ENCODE results near the gene PLAAT2.
A peak's percentile ranks its signal among the peaks of the same experiment; 100 is the strongest.
"Not testable (repeated sequence)": the region's sequence is repeated elsewhere in the genome, so short reads cannot be mapped to it uniquely, and the experiment has no call there.

The PLAAT2 gene

GRCh38 chr11:63549411-63549810 lies 13.8 kb downstream of the PLAAT2 start:
- DNase-seq (ENCODE audit: low read depth in 2 of 2) = no peak

DNA sequence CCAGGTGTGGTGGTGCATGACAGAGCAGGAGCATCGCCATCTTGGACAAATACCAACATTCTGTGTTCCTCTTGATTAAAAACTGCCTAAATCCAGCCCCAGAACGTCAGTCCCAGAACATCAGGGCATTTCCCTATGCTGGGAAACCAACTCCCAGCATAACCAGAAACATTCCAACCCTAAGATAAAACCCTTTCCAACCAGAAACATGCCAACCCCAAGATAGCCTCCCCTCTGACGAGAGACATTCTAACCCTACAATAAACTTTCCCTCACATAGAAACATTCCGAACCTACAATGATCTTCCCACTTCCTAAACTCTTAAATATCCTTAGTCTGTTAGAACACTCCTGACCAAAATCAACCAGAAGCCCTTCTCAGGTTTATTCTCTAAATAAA lies 15.0 kb downstream of the PLAAT2 start:
- no peak for DNase-seq (ENCODE audit: low read depth in 2 of 2)

GRCh38 chr11:63547061-63547460 lies 16.1 kb downstream of the PLAAT2 start:
- no peak for DNase-seq (ENCODE audit: low read depth in 2 of 2)

- no peak for DNase-seq (ENCODE audit: low read depth in 2 of 2)
Measured at GRCh38 chr11:63543711-63544110, 19.5 kb downstream of the PLAAT2 start.

- DNase-seq (ENCODE audit: low read depth in 2 of 2) = not testable (repeated sequence)
Measured at GRCh38 chr11:63542506-63542905, 20.7 kb downstream of the PLAAT2 start.

DNA sequence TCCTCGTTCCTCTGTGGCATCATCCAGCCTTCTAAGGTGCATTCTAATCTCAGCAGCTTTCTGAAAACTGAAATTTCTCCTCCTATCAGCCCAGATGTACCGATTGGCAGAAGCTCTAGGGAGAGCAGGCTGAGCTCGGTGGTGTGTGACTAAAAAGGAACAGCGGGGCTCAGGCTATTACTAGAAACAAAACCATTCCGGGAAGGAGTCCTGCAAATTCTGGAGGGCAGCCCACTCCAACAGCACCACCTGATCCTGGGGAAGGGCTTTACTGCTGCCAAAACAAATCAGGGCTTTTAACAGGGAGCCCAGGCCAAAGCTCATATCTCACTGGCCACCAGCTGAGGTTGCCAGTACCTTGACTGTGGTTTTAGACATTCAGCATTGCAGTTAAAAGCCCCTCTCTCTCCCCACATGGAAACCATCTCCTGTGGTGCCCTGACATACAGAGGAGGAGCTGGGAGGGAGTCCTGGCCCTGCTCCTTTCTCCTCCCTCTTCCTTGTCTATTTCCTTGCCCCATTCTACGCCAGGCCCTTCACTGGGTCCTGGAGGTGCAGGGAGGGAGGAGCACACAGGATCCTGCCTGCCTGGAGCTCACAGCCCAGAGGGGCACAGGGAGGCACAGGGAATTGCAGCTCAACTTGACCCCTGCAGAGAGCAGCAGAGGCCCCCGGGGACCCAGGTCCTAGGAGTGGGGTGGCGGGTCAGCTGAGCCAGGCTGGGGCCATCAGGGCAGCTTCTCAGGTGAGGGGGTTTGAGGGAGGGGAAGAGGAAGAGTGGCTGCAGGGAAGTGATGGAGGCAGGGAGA lies 25.7 kb downstream of the PLAAT2 start:
- DNase-seq (ENCODE audit: low read depth in 2 of 2) = no peak

GRCh38 chr11:63536669-63537292 lies 26.4 kb downstream of the PLAAT2 start, which contains the start of gene PLAAT4:
Gene PLAAT4, plus strand, starts transcription at chr11:63536808. Its CDS starts 61 bp downstream, at chr11:63536869.
- no peak for DNase-seq (ENCODE audit: low read depth in 2 of 2)

DNA sequence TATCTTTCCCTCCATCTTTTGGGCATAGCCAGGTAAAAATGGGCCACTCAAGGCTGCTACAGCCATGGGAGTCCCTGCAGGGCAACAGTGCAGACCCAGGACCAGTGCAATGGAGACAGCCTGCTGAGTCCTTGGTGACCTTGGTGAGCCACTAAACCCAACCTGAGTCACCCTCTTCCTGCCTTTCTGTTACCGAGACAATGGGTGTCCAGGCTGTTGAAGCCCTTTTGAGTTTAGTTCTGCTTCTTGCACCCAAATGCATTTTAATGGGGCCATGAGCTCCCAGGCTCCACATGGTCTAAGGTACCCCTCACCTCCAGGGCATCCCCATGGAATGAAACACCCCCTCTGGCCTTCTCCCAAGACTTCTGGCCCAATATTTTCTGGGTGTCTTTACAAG lies 27.4 kb downstream of the PLAAT2 start:
- peak in 1 of 2 donors; percentile 26 for DNase-seq (ENCODE audit: low read depth in 2 of 2)

GRCh38 chr11:63534895-63535461 lies 28.2 kb downstream of the PLAAT2 start:
- no peak for DNase-seq (ENCODE audit: low read depth in 2 of 2)

DNA sequence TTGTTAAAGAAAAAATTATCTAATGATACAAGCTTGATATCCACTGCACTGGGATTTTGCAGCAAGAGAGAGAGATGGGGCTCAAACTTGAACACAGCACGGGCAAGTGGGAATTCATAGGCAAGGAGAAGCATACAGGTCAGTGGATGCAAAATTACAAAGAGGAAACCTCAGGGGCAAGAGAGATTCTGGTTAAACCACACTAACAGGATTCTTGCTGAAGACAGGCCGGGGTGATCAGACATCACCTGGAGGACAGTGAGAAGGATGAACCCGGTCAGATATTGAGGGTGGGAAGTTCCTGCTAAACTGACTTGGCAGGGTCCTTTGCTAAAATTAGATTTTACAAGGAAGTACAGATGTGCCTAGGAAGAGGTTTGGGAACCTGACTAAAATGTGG lies 29.1 kb downstream of the PLAAT2 start:
- no peak for DNase-seq (ENCODE audit: low read depth in 2 of 2)

DNA sequence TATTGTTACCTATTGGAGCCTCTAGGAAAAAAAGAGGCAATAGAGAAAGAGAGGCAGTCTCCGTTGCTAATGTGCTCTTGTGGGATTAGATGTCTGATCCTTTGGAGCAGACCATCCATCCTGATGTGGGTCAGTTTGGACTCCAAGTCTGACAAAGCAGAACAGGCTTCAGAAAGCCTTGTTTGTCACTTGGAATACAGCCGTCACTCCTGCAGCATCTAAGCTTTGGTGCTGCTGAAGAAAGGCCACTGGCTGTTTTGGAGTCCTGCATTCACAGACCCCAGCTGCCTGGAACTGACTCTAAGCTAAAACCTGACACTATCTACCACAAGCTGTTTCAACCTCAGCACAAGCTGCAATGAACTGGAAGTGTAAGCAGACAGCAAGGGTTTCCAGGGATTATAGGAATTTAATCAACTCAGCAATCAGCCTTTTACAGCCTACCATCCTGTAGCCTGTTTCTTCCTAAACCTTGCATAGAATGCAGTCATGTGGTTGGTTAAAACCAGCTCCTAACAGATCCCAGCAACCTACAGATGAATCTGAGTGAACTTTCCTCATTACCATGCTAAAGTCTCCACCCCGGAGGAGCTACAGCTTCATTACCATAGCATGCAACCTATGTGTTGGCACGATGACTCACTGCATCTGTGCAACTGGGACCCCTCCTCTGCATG lies 30.2 kb downstream of the PLAAT2 start:
- no peak for DNase-seq (ENCODE audit: low read depth in 2 of 2)

- no peak for DNase-seq (ENCODE audit: low read depth in 2 of 2)
Measured at GRCh38 chr11:63532117-63532516, 31.1 kb downstream of the PLAAT2 start.

DNA sequence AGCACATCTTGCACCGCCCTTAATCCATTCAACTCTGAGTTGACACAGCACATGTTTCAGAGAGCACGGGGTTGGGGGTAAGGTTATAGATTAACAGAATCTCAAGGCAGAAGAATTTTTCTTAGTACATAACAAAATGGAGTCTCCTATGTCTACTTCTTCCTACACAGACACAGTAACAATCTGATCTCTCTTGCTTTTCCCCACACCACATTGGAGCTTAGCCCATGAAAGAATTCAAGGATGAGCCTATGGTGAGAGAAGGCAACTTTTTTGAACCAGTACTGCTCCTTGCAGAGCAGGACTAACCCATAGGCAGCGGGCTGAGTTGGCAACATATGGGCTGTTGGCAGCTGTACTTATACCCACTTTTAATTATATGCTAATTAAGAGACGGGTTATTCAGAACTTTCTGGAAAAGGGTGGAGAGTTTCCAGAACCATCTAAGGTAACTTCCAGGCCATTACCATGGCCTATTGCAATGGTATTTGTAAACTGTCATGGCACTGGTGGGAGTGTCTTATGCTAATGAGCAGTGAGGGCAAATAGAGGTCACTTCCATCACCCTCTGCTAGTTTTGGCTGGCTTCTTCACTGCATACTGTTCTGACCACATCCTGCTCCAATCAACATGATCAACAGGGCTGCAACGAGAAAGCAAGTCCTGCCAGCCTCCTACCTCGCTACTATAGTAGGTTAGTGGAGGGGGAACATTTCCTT lies 31.9 kb downstream of the PLAAT2 start:
- DNase-seq (ENCODE audit: low read depth in 2 of 2) = peak in 1 of 2 donors; percentile 57

DNA sequence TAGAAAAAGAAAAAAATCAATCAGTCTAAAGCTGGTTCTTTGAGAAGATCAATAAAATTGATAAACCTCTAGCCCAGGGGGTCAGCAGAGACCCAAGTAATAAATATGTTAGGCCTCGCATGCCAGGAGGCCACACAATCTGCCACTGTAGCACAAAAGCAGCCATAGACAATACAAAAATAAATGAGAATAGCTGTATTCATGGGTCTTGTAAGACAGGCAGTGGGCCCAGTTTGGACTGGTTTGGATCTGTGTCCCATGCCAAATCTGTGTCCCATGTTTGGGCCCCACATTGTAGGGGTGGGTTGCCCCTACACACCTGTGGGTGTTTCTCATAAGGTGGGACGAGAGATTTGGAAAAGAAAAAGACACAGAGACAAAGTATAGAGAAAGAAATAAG lies 33.2 kb downstream of the PLAAT2 start:
- DNase-seq (ENCODE audit: low read depth in 2 of 2) = no peak

DNA sequence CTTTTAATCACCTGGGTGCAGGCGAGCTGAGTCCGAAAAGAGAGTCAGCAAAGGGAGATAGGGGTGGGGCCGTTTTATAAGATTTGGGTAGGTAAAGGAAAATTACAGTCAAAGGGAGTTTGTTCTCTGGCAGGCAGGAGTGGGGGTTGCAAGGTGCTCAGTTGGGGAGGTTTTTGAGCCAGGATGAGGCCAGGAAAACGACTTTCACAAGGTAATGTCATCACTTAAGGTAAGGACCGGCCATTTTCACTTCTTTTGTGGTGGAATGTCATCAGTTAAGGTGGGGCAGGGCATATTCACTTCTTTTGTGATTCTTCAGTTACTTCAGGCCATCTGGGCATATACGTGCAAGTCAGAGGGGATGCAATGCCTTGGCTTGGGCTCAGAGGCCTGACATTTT lies 33.8 kb downstream of the PLAAT2 start:
- not testable (repeated sequence) for DNase-seq (ENCODE audit: low read depth in 2 of 2)

DNA sequence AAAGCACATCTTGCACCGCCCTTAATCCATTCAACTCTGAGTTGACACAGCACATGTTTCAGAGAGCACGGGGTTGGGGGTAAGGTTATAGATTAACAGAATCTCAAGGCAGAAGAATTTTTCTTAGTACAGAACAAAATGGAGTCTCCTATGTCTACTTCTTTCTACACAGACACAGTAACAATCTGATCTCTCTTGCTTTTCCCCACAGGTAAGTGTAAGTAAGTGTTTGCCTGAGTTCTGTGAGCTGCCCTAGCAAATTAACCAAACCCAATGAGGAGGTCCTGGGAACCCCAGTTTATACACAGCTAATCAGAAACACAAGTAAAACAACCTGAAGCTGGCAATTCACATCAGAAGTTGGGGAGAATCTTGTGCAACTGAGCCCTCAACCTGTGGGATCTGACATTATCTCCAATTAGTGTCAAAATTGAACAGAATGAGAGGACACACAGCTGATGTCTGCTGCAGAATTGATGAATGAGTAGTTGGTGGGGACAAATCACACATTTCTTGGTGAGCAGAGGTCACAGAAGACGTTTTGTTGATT lies 34.4 kb downstream of the PLAAT2 start:
- not testable (repeated sequence) for DNase-seq (ENCODE audit: low read depth in 2 of 2)

GRCh38 chr11:63528156-63528555 lies 35.0 kb downstream of the PLAAT2 start:
- not testable (repeated sequence) for DNase-seq (ENCODE audit: low read depth in 2 of 2)

- DNase-seq (ENCODE audit: low read depth in 2 of 2) = no peak
Measured at GRCh38 chr11:63527667-63528066, 35.5 kb downstream of the PLAAT2 start.

- DNase-seq (ENCODE audit: low read depth in 2 of 2) = no peak
Measured at GRCh38 chr11:63523151-63523550, 40.0 kb downstream of the PLAAT2 start.

DNA sequence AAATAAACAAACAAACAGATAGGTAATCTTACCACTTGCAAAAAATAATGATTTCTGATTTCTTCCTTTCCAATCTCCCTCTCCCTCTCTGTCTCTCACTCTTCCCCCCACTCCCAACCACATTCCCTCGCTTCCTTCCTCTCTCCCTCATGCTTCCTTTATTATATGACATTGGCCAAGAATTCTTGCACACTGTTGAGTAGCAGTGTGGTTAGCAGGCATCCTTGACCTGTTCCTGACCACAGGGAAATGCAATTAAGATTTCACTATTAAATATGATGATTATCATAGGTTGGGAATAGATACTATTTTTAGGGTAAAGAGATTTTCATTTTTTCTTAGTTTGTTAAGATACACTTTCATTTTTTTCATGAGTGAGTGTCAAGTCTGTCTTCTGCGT lies 41.3 kb downstream of the PLAAT2 start:
- DNase-seq (ENCODE audit: low read depth in 2 of 2) = no peak

DNA sequence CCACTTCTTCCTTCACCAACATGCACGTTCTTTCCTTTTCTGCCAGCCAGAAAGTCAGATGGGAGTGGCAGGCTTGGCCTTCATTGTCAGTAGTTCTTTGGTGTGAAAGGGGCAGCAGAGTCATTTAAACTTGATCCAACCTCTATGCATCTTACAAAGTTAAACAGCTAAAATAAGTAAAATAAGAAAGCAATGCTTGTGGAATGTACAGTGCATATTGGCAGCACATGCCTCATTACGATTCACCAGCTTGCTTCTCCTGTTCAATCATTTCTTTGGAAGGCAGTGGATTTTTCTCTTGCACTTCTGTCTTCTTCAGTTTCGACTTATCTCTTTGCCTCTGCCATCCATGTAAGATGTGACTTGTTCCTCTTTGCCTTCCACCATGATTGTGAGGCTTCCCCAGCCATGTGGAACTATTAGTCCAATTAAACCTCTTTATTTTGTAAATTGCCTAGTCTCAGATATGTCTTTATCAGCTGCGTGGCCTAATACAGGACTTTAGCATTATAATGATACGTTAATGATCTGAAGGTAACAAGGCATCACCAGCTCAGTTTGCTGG lies 42.5 kb downstream of the PLAAT2 start:
- DNase-seq (ENCODE audit: low read depth in 2 of 2) = no peak

Data from stimulated activated CD8-positive, alpha-beta memory T cell treated with anti-CD3 and anti-CD28 coated beads, Interleukin-7, amount 100 ng/mL, for 4 hours (primary cell).